ENCODE data around the gene POU2F1. TPM values are rescaled to one million over a fixed set of nuclear protein-coding genes. Genes with fewer than 3 reads are reported as not detected.

POU2F1 gene
- total RNA-seq, 2 experiments from 2014 or later, result 18.7 to 52.3 TPM

GRCh38 chr1:167289075-167289442 is 68.4 kb downstream of the POU2F1 start:
- ChIA-PET CTCF (ENCODE audit: unreplicated experiment) (no interaction called here), POLR2A (interaction anchor here (0.8 kb wide), 1 partner anchor 13 kb away, joined by 3 read pairs; no protein-coding TSS in a partner anchor)
- Histone ChIP-seq H3K36me3 (ENCODE audit: insufficient read depth, low read length) (no peaks in the 10 kb centered on the region), H2AFZ (ENCODE audit: low read length) (peak overlapping the region; percentile 8; the same call in 1 of the 2 replicates), H4K20me1 (ENCODE audit: insufficient read depth, low read length) (no peaks in the 10 kb centered on the region), H3K27ac (ENCODE audit: low read depth, low read length, poor library complexity, severe bottlenecking) (no peak overlapping the region), H3K79me2 (ENCODE audit: insufficient read depth, low read depth, low read length) (no peaks in the 10 kb centered on the region), H3K9me3 (ENCODE audit: low read length) (no peaks in the 10 kb centered on the region), H3K9me2 (ENCODE audit: insufficient read depth, low read length) (no peaks in the 10 kb centered on the region), H3K4me2 (ENCODE audit: low read length) (no peak overlapping the region), H3K4me1 (ENCODE audit: insufficient read depth, low read length, poor library complexity, severe bottlenecking) (no peaks in the 10 kb centered on the region), H3K4me3 (ENCODE audit: low read depth, low read length, poor library complexity, severe bottlenecking) (no peak overlapping the region)
- no peak for TF ChIP-seq EZH2phosphoT487 (IDR thresholded peaks at IDR 0.05; ENCODE audit: borderline replicate concordance, low read depth, low read length)
- no peak for TF ChIP-seq CTCF (conservative IDR thresholded peaks at IDR 0.05; ENCODE audit: low read length)
- DNase-seq (ENCODE audit: low spot score), result no peak
- intact Hi-C loops (cut with micrococcal nuclease; ENCODE audit: unreplicated experiment), result no loop called here
- BruUV-seq (replicated peaks), result no TSS peak

- CTCF ChIA-PET (ENCODE audit: unreplicated experiment), result no interaction called here
- no peak for DNase-seq (ENCODE audit: low spot score)
- Histone ChIP-seq H4K20me1 (ENCODE audit: insufficient read depth, low read length) (no peaks in the 10 kb centered on the region), H3K9me2 (ENCODE audit: insufficient read depth, low read length) (no peaks in the 10 kb centered on the region), H3K27ac (ENCODE audit: low read depth, low read length, poor library complexity, severe bottlenecking) (no peak overlapping the region), H3K4me1 (ENCODE audit: insufficient read depth, low read length, poor library complexity, severe bottlenecking) (no peaks in the 10 kb centered on the region), H3K4me2 (ENCODE audit: low read length) (no peak overlapping the region), H3K79me2 (ENCODE audit: insufficient read depth, low read depth, low read length) (no peaks in the 10 kb centered on the region), H3K4me3 (ENCODE audit: low read depth, low read length, poor library complexity, severe bottlenecking) (no peak overlapping the region), H2AFZ (ENCODE audit: low read length) (no peak overlapping the region), H3K9me3 (ENCODE audit: low read length) (no peaks in the 10 kb centered on the region), H3K36me3 (ENCODE audit: insufficient read depth, low read length) (no peaks in the 10 kb centered on the region)
- BruUV-seq (replicated peaks), result no TSS peak
- no peak for TF ChIP-seq CTCF (conservative IDR thresholded peaks at IDR 0.05; ENCODE audit: low read length)
- no peak for TF ChIP-seq EZH2phosphoT487 (IDR thresholded peaks at IDR 0.05; ENCODE audit: borderline replicate concordance, low read depth, low read length)
- intact Hi-C loops (cut with micrococcal nuclease; ENCODE audit: unreplicated experiment), result no loop called here
- POLR2A ChIA-PET, result no interaction called here
These were observed 69.3 kb downstream of the POU2F1 start for GRCh38 chr1:167289966-167290365.

- intact Hi-C loops (cut with micrococcal nuclease; ENCODE audit: unreplicated experiment), result no loop called here
- TF ChIP-seq CTCF (conservative IDR thresholded peaks at IDR 0.05; ENCODE audit: low read length) (no peak), EZH2phosphoT487 (IDR thresholded peaks at IDR 0.05; ENCODE audit: borderline replicate concordance, low read depth, low read length) (no peak)
- H3K36me3 ChIP-seq (ENCODE audit: insufficient read depth, low read length), result no peaks in the 10 kb centered on the region
- H3K4me1 ChIP-seq (ENCODE audit: insufficient read depth, low read length, poor library complexity, severe bottlenecking), result no peaks in the 10 kb centered on the region
- no peaks in the 10 kb centered on the region for H3K9me2 ChIP-seq (ENCODE audit: insufficient read depth, low read length)
- no peak overlapping the region for H3K4me3 ChIP-seq (ENCODE audit: low read depth, low read length, poor library complexity, severe bottlenecking)
- H3K4me2 ChIP-seq (ENCODE audit: low read length), result no peak overlapping the region
- no TSS peak for BruUV-seq (replicated peaks)
- ChIA-PET CTCF (ENCODE audit: unreplicated experiment) (no interaction called here), POLR2A (interaction anchor here (0.6 to 1.9 kb wide), 8 partner anchors 10 to 1264 kb away, joined by 3 to 9 read pairs (median 3); no protein-coding TSS in a partner anchor)
- no peaks in the 10 kb centered on the region for H3K79me2 ChIP-seq (ENCODE audit: insufficient read depth, low read depth, low read length)
- no peak overlapping the region for H3K27ac ChIP-seq (ENCODE audit: low read depth, low read length, poor library complexity, severe bottlenecking)
- no peak for DNase-seq (ENCODE audit: low spot score)
- H2AFZ ChIP-seq (ENCODE audit: low read length), result no peak overlapping the region
- H3K9me3 ChIP-seq (ENCODE audit: low read length), result no peaks in the 10 kb centered on the region
- H4K20me1 ChIP-seq (ENCODE audit: insufficient read depth, low read length), result no peaks in the 10 kb centered on the region
These were observed 71.0 kb downstream of the POU2F1 start for GRCh38 chr1:167291539-167292185.
